WI38 (cell line): ENCODE data around the gene NCKAP5L.

Source experiments
- H3K4me3 ChIP-seq: 2 replicates; pipeline ENCODE4 v1.5.1; 2011; ENCODE audit warnings: low read depth, mild to moderate bottlenecking, control low read depth, low read length
- TF ChIP-seq, protein P1 (sequence below): IDR thresholded peaks from 2 replicates; pipeline ENCODE4 v1.5.1; 2012; ENCODE audit warnings: low read depth, mild to moderate bottlenecking, control low read depth, low read length

NCKAP5L gene

DNA sequence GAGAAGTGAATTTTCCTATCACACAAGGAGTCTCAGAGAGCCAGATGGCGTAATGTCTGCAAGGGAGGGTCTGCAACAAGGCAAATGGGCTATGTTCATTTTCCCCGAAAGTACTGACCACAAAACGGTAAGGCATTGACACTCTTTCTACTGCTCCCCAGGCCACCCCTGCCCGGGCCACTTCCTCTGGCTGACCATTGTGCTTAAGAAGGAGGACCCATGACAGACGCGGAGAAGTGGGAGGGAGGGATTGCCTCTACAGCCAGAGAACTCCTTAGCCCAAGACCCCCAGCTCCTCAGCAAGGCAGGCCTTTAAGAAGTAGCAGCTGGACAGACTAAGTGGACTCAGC lies 1.2 kb downstream of the NCKAP5L start:
- TF ChIP-seq, protein P1, sequence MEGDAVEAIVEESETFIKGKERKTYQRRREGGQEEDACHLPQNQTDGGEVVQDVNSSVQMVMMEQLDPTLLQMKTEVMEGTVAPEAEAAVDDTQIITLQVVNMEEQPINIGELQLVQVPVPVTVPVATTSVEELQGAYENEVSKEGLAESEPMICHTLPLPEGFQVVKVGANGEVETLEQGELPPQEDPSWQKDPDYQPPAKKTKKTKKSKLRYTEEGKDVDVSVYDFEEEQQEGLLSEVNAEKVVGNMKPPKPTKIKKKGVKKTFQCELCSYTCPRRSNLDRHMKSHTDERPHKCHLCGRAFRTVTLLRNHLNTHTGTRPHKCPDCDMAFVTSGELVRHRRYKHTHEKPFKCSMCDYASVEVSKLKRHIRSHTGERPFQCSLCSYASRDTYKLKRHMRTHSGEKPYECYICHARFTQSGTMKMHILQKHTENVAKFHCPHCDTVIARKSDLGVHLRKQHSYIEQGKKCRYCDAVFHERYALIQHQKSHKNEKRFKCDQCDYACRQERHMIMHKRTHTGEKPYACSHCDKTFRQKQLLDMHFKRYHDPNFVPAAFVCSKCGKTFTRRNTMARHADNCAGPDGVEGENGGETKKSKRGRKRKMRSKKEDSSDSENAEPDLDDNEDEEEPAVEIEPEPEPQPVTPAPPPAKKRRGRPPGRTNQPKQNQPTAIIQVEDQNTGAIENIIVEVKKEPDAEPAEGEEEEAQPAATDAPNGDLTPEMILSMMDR: no peak
- peak overlapping the region; percentile 91 for H3K4me3 ChIP-seq

DNA sequence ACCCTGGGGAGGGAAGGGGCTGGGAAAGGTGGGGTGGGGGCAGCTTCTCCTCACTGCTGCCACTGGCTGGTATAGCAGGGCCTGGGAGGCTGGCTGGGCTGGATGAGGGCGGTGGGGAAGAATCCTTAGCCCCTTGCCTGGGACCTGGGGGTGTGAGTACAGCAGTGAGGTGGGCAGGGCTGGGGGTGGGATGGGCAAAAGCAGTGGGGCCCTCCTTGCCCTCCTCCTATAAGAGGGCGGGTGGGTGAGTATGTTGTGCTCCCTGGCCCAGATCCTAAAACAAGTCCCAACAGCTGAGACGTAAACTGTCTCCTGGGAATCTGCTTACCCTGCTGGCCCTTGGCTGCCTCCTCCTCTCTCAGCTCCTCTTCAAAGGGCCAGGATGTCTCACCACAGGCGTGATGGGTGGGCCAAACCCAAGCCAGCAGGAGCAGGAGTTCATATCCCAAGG lies 2.2 kb downstream of the NCKAP5L start:
- TF ChIP-seq, protein P1: no peak
- peak overlapping the region; percentile 91 for H3K4me3 ChIP-seq

DNA sequence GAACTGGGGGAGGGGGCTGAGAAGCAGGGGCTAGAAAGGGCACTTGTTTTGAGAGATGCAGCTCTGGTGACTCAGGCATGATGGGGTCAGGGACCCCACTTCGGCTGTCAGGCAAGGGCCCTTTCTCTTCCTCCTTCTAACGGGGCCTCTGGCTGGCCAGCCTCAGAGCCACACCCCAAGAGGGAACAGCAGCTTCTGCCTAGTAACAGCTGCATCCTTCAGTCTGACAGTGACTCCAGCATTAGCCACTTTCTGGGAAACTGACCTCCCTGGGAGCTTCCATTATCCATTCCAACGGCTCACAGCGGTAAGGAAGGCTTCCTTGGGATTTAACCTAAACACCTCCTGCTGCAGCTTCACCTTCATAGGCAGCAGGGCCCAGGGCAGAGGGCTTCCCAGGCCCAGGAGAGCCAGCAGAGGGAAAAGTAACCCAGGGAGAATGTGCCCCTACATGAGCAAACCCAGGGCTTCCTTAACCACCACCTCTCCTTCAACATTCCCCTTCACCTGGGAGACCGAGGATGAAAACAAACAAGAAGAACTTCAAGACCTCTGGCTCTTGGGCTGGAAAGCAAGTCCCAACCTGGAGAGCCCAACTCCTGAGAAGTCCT lies 2.7 kb downstream of the NCKAP5L start:
- TF ChIP-seq, protein P1: no peak
- H3K4me3 ChIP-seq: peak overlapping the region; percentile 91

DNA sequence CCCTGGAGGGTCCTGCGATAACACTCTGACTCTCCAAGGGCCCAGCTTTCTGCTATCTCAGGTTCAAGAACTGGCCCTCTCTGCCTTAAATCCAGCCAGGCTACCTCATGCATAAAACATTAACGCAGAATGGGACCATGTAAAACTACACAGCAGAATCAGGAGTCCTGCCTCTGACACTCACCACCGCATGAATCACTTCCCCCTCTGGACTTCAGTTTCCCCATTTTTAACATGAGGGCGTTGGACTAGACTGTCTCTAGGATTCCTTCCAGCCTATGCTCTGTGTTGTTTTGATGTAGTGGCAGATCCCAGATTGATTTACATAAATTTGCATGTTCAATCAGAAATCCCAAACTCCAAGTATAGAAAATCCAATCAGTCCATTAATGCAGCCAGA lies 3.3 kb downstream of the NCKAP5L start:
- TF ChIP-seq, protein P1: no peak
- H3K4me3 ChIP-seq: peak overlapping the region; percentile 91

DNA sequence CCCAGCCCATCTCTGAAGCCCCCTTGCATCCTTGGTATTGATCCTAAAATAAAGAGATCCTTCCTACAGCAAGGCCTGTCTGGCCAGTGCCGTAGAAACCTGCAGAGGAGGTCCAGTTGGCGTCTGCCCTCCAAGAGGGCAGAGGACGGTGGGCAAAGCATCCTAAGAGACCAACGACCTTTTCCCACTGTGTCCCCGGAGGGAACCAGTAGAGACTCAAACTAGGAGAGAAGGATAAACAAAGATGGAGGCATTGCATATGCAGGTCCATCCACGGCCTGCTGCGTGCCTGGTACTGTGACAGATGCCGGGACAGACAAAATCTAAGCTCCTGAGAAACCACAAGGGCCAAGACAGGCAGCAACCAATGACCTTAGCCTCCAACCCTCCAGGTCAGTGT lies 3.8 kb downstream of the NCKAP5L start:
- no peak overlapping the region for H3K4me3 ChIP-seq
- TF ChIP-seq, protein P1: no peak

DNA sequence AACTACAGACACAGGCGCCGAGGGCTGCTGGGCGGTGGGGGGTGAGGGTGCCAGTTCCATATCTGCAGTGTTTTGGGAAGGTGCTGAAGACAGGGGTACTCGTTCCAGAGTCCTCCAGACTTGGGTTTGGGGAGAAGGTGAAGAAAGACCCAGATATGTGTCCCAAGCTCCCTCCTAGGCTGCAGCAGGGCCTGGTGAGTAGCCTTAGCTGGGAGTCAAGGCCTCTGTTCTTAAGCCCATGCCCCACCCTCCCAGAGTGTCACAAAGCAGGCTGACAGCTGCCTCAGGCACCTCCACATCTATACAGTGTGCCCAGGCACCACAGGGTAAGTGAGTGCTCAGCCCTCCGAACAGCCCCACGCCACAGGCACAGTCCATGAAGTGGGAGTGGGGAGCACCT lies 4.3 kb downstream of the NCKAP5L start:
- TF ChIP-seq, protein P1: no peak
- H3K4me3 ChIP-seq: no peak overlapping the region

DNA sequence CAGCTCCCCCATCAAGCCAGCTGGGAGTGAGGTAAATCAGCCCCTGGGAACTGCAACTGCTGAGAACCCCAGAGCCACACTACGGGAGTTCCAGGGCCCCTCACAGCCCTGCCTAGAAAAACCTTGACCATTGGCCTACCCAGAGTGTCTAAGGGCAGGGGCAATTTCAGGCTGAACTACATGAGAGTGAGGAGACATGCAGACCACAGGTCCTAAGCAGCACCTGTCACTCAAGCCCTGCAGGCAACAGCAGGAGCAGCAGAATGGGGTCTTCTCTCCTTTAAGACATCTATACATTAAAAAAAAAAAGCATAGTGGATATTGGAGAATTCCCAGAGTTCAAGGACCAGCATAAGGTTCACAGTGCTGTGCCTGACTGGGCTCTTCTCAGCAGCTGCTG lies 4.9 kb downstream of the NCKAP5L start:
- H3K4me3 ChIP-seq: no peak overlapping the region
- TF ChIP-seq, protein P1: no peak
